Measurements from ENCODE around the gene LMF2.

DNA sequence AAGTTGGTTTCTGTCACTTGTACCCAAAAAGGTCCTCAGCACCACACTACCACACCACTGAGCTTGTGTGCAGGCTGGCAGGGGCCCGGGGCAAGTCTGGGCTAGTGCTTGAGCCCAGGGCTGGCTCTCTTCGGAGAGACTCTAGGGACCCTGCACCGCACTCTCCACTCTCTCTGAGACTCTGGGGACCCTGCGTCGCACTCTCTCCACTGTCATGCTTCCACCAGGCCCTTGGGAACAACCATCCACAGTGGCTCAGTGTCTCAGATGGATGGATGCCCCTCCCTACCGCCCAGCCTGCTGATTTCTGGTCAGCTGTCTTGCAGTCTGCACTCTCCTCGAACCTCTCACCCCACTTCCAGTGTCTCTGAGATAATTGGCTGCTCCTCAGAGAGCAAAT lies 30.6 kb downstream of the LMF2 start:
- TF ChIP-seq, protein P1, sequence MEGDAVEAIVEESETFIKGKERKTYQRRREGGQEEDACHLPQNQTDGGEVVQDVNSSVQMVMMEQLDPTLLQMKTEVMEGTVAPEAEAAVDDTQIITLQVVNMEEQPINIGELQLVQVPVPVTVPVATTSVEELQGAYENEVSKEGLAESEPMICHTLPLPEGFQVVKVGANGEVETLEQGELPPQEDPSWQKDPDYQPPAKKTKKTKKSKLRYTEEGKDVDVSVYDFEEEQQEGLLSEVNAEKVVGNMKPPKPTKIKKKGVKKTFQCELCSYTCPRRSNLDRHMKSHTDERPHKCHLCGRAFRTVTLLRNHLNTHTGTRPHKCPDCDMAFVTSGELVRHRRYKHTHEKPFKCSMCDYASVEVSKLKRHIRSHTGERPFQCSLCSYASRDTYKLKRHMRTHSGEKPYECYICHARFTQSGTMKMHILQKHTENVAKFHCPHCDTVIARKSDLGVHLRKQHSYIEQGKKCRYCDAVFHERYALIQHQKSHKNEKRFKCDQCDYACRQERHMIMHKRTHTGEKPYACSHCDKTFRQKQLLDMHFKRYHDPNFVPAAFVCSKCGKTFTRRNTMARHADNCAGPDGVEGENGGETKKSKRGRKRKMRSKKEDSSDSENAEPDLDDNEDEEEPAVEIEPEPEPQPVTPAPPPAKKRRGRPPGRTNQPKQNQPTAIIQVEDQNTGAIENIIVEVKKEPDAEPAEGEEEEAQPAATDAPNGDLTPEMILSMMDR (conservative IDR thresholded peaks at IDR 0.05; ENCODE audit: low read length) = no peak
- TF ChIP-seq EZH2phosphoT487 (IDR thresholded peaks at IDR 0.05; ENCODE audit: borderline replicate concordance, low read depth, low read length) = no peak

Data from OCI-LY7 (cell line).